HEK293T (cell line): ENCODE measurements around the gene TBC1D2.
A peak's percentile ranks its signal among the peaks of the same experiment; 100 is the strongest.

Experiments
- ARNT ChIP-seq: fragments of 450-650 bp; IDR thresholded peaks from 2 replicates; pipeline ENCODE4 v1.6.1; 2017; ENCODE audit warnings: mild to moderate bottlenecking
- BHLHE40 ChIP-seq: fragments of 450-650 bp; IDR thresholded peaks from 2 replicates; pipeline ENCODE4 v1.6.1; 2016; ENCODE audit warnings: mild to moderate bottlenecking, moderate library complexity, borderline replicate concordance
- CTBP1 ChIP-seq: fragments of 450-650 bp; IDR thresholded peaks from 2 replicates; pipeline ENCODE4 v1.6.1; 2016; ENCODE audit warnings: borderline replicate concordance
- FOXA1 ChIP-seq: fragments of 450-650 bp; IDR thresholded peaks from 2 replicates; pipeline ENCODE4 v1.6.1; 2016; ENCODE audit warnings: mild to moderate bottlenecking
- FOXM1 ChIP-seq: fragments of 450-650 bp; IDR thresholded peaks from 2 replicates; pipeline ENCODE4 v1.6.1; 2017; ENCODE audit warnings: mild to moderate bottlenecking, borderline replicate concordance
- HDGF ChIP-seq: fragments of 450-650 bp; IDR thresholded peaks from 2 replicates; pipeline ENCODE4 v1.6.1; 2017; ENCODE audit warnings: antibody characterized with exemption, borderline replicate concordance
- L3MBTL2 ChIP-seq: fragments of 450-650 bp; conservative IDR thresholded peaks from 2 replicates; pipeline ENCODE4 v1.6.1; 2016; ENCODE audit warnings: mild to moderate bottlenecking
- SP1 ChIP-seq: fragments of 450-650 bp; IDR thresholded peaks from 2 replicates; pipeline ENCODE4 v1.6.1; 2017
- SUZ12 ChIP-seq: fragments of 450-650 bp; IDR thresholded peaks from 2 replicates; pipeline ENCODE4 v1.6.1; 2016; ENCODE audit warnings: mild to moderate bottlenecking
- TARDBP ChIP-seq: fragments of 450-650 bp; IDR thresholded peaks from 2 replicates; pipeline ENCODE4 v1.6.1; 2016
- ZNF384 ChIP-seq: fragments of 450-650 bp; IDR thresholded peaks from 2 replicates; pipeline ENCODE4 v1.6.1; 2016
- TF ChIP-seq, protein P1 (sequence below): fragments of 450-650 bp; IDR thresholded peaks from 2 replicates; pipeline ENCODE4 v1.6.1; 2016

DNA sequence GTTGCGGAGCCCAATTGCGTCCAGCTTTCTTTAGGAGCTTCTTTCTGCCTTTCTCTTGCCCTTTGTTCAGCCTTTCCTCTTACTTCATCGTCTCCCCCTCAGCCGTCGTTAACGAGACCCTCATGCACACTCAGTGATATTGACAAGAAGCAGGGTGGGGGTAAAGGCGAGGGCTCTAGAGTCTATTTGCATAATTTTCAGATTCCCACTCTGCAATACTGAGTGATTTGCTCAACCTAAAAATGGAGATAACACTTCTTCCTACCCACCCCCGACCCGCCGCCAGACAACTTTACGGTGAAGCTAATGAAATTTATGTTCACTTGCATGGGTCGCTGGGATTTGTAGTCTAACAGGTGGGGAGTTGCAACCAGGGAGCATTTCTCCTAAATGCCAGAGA is 1.3 kb upstream of the TBC1D2 start:
- TF ChIP-seq SUZ12 (no peak), FOXM1 (no peak), ARNT (no peak), SP1 (no peak), HDGF (no peak), TARDBP (no peak), CTBP1 (no peak), FOXA1 (no peak), L3MBTL2 (peak; percentile 23; the same call in 1 of the 2 replicates), ZNF384 (no peak), BHLHE40 (no peak)
- TF ChIP-seq, protein P1, sequence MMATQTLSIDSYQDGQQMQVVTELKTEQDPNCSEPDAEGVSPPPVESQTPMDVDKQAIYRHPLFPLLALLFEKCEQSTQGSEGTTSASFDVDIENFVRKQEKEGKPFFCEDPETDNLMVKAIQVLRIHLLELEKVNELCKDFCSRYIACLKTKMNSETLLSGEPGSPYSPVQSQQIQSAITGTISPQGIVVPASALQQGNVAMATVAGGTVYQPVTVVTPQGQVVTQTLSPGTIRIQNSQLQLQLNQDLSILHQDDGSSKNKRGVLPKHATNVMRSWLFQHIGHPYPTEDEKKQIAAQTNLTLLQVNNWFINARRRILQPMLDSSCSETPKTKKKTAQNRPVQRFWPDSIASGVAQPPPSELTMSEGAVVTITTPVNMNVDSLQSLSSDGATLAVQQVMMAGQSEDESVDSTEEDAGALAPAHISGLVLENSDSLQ = peak; percentile 88
